ENCODE measurements around the gene BTN2A1. TPM values are rescaled to one million over a fixed set of nuclear protein-coding genes. Genes with fewer than 3 reads are reported as not detected.

BTN2A1 gene
- total RNA-seq, 1 experiment from 2014 or later = 11.2 TPM

- Histone ChIP-seq H3K9me3 (ENCODE audit: control insufficient read depth in 1 of 2, insufficient read depth in 1 of 2, low read depth in 1 of 2, low read length in 2 of 2) (no peaks in the 10 kb centered on the region), H2AFZ (ENCODE audit: low read depth, low read length, poor library complexity, severe bottlenecking) (no peak overlapping the region), H4K20me1 (ENCODE audit: insufficient read depth) (no peaks in the 10 kb centered on the region), H3K9ac (ENCODE audit: low read length) (no peak overlapping the region), H3K4me2 (ENCODE audit: low read length) (no peak overlapping the region), H3K9me2 (ENCODE audit: insufficient read depth) (no peaks in the 10 kb centered on the region), H3K79me2 (ENCODE audit: insufficient read depth, low read length) (no peaks in the 10 kb centered on the region), H3K27ac (ENCODE audit: low read depth, low read length) (no peak overlapping the region), H3K4me3 (replicated peaks in 1 of 2; ENCODE audit: low read depth in 1 of 2, low read length in 2 of 2) (no peak overlapping the region), H3K27me3 (ENCODE audit: insufficient read depth, low read length) (no peaks in the 10 kb centered on the region), H3K4me1 (ENCODE audit: control insufficient read depth in 1 of 2, insufficient read depth in 2 of 2, low read length in 2 of 2) (no peaks in the 10 kb centered on the region), H3K36me3 (ENCODE audit: control insufficient read depth in 1 of 2, insufficient read depth in 2 of 2, low read length in 2 of 2) (no peaks in the 10 kb centered on the region)
- BruUV-seq (replicated peaks) = no TSS peak
- ATAC-seq = no peak
- RAD21 ChIA-PET (ENCODE audit: low non-redundant PET in 1 of 2, low total read pairs in 2 of 2, uncharacterized antibody in 2 of 2, unreplicated experiment in 2 of 2) = no interaction called here
- POLR2A ChIA-PET = no interaction called here
- CTCF ChIA-PET = no interaction called here
- no peak for DNase-seq (ENCODE audit: low read depth, low spot score)
- TF ChIP-seq EZH2 (IDR thresholded peaks at IDR 0.05) = no peak
- no peak for TF ChIP-seq RAD21 (IDR thresholded peaks at IDR 0.05; ENCODE audit: low read depth)
- no peak for TF ChIP-seq MAX (IDR thresholded peaks at IDR 0.05)
- TF ChIP-seq EZH2phosphoT487 (IDR thresholded peaks at IDR 0.05; ENCODE audit: borderline replicate concordance) = no peak
- no peak for TF ChIP-seq SRF (IDR thresholded peaks at IDR 0.05; ENCODE audit: low read depth)
- intact Hi-C loops (cut with micrococcal nuclease) = no loop called here
Measured at GRCh38 chr6:26408828-26409730, 48.7 kb upstream of the BTN2A1 start.

GRCh38 chr6:26411751-26412150 lies 46.0 kb upstream of the BTN2A1 start:
- no peak overlapping the region for H2AFZ ChIP-seq (ENCODE audit: low read depth, low read length, poor library complexity, severe bottlenecking)
- no peak overlapping the region for H3K9ac ChIP-seq (ENCODE audit: low read length)
- no peak overlapping the region for H3K27ac ChIP-seq (ENCODE audit: low read depth, low read length)
- ChIA-PET RAD21 (ENCODE audit: low non-redundant PET in 1 of 2, low total read pairs in 2 of 2, uncharacterized antibody in 2 of 2, unreplicated experiment in 2 of 2) (no interaction called here), CTCF (interaction anchor here (1.4 kb wide), 1 partner anchor 70 kb away, joined by 4 read pairs; no protein-coding TSS in a partner anchor), POLR2A (no interaction called here)
- DNase-seq (ENCODE audit: low read depth, low spot score) = no peak
- no peak overlapping the region for H3K4me2 ChIP-seq (ENCODE audit: low read length)
- TF ChIP-seq JUND (IDR thresholded peaks at IDR 0.05) (no peak), RAD21 (IDR thresholded peaks at IDR 0.05; ENCODE audit: low read depth) (peak; percentile 47)
- no peak for ATAC-seq
- H3K27me3 ChIP-seq (ENCODE audit: insufficient read depth, low read length) = no peaks in the 10 kb centered on the region
- BruUV-seq (replicated peaks) = no TSS peak
- H3K9me3 ChIP-seq (ENCODE audit: control insufficient read depth in 1 of 2, insufficient read depth in 1 of 2, low read depth in 1 of 2, low read length in 2 of 2) = no peaks in the 10 kb centered on the region; a peak in 1 of 4 replicates
- H3K79me2 ChIP-seq (ENCODE audit: insufficient read depth, low read length) = no peaks in the 10 kb centered on the region
- H3K9me2 ChIP-seq (ENCODE audit: insufficient read depth) = no peaks in the 10 kb centered on the region
- intact Hi-C loops (cut with micrococcal nuclease) = no loop called here
- no peaks in the 10 kb centered on the region for H4K20me1 ChIP-seq (ENCODE audit: insufficient read depth)
- peaks cover 0 to 6% of the 10 kb centered on the region in 2 experiments; a peak in 1 of 4 replicates for H3K4me1 ChIP-seq (ENCODE audit: control insufficient read depth in 1 of 2, insufficient read depth in 2 of 2, low read length in 2 of 2)
- H3K36me3 ChIP-seq (ENCODE audit: control insufficient read depth in 1 of 2, insufficient read depth in 2 of 2, low read length in 2 of 2) = no peaks in the 10 kb centered on the region
- no peak overlapping the region for H3K4me3 ChIP-seq (replicated peaks in 1 of 2; ENCODE audit: low read depth in 1 of 2, low read length in 2 of 2)
